ENCODE results near the gene NCKAP5. TPM values are rescaled to one million over a fixed set of nuclear protein-coding genes. Genes with fewer than 3 reads are reported as not detected.

The NCKAP5 gene
- total and polyA plus RNA-seq, 2 experiments from 2014 or later = 0.65 to 0.86 TPM

DNA sequence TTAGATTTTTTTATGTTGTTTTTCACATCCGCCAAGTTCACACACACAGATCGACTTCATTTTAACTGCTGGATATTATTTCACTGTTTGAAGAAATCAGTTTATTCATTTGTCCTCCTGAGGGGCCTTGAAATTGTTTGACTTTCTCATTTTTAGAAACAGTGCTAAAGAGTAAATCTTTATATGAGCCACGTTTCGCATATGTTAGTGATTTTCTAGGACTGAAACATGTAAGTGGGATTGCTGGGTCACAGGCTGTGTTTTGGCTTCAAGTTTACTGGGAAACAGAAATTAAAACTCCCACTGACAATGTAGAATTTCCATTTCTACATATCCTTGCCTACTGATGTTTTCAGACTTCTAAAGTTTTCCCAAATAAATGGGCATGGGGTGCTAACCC is 363.8 kb downstream of the NCKAP5 start:
- no peaks in the 10 kb centered on the region for H4K20me1 ChIP-seq (ENCODE audit: insufficient read depth)
- H3K27ac ChIP-seq = no peak overlapping the region
- H3K9me2 ChIP-seq (ENCODE audit: insufficient read depth) = no peaks in the 10 kb centered on the region
- H3K4me3 ChIP-seq = no peak overlapping the region
- peaks cover 14% of the 10 kb centered on the region for H3F3A ChIP-seq (ENCODE audit: insufficient read depth)
- in situ Hi-C loops (cut with MboI) = no loop called here
- TF ChIP-seq EZH2 (IDR thresholded peaks at IDR 0.05; ENCODE audit: insufficient read depth, poor library complexity, severe bottlenecking) (no peak), EZH2phosphoT487 (IDR thresholded peaks at IDR 0.05; ENCODE audit: insufficient read depth, low read depth) (no peak)
- H3K79me2 ChIP-seq (ENCODE audit: insufficient read depth) = no peaks in the 10 kb centered on the region
- H3K4me1 ChIP-seq (ENCODE audit: insufficient read depth) = peaks cover 16% of the 10 kb centered on the region
- 55 to 62% methylated on average over 4 of the region's 4 CpGs for WGBS, 2 experiments (ENCODE audit: low coverage in 1 of 2, low lambda C conversion rate in 2 of 2, missing lambda C conversion rate in 2 of 2)
- no peak overlapping the region for H3K9ac ChIP-seq
- H3K4me2 ChIP-seq (ENCODE audit: unreplicated experiment) = no peak overlapping the region
- no peak for DNase-seq
- no peaks in the 10 kb centered on the region for H3K9me3 ChIP-seq (ENCODE audit: low read depth)
- no peaks in the 10 kb centered on the region for H3K36me3 ChIP-seq (ENCODE audit: low read depth)
- H3K27me3 ChIP-seq (replicated peaks; ENCODE audit: insufficient read depth) = no peaks in the 10 kb centered on the region
- no peak overlapping the region for H2AFZ ChIP-seq

- Histone ChIP-seq H2AFZ (peak overlapping the region; percentile 43; the same call in 1 of the 2 replicates), H4K20me1 (ENCODE audit: insufficient read depth) (no peaks in the 10 kb centered on the region)
- in situ Hi-C loops (cut with MboI) = no loop called here
Observed at GRCh38 chr2:133200684-133201421, 367.4 kb downstream of the NCKAP5 start.

DNA sequence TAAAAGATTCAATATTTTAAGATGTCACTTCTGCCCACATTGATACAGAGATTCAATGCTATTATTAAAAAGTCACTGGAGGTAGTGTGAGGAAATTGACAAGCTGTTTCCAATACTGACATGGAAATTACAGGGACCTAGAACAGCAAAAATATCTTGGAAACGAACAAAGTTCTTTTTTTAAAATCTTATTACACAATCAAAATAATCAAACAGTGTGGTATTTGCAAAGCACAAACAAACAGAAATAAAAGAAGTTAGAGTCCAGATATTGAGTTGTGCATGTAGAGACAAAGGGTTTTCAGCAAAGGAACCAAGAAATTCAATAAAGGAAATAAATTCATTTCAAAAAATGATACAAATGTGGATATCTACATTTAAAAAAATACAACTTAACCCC is 369.6 kb downstream of the NCKAP5 start:
- Histone ChIP-seq H3K27me3 (replicated peaks; ENCODE audit: insufficient read depth) (no peaks in the 10 kb centered on the region), H3K4me2 (ENCODE audit: unreplicated experiment) (no peak overlapping the region), H3K36me3 (ENCODE audit: low read depth) (no peaks in the 10 kb centered on the region), H3K27ac (no peak overlapping the region), H2AFZ (no peak overlapping the region), H3K9ac (no peak overlapping the region), H3K4me3 (no peak overlapping the region), H3K4me1 (ENCODE audit: insufficient read depth) (peaks cover 16% of the 10 kb centered on the region), H3F3A (ENCODE audit: insufficient read depth) (peaks cover 14% of the 10 kb centered on the region), H3K9me2 (ENCODE audit: insufficient read depth) (no peaks in the 10 kb centered on the region), H3K9me3 (ENCODE audit: low read depth) (no peaks in the 10 kb centered on the region), H3K79me2 (ENCODE audit: insufficient read depth) (no peaks in the 10 kb centered on the region), H4K20me1 (ENCODE audit: insufficient read depth) (no peaks in the 10 kb centered on the region)
- DNase-seq = no peak
- 50 to 71% methylated on average over 1 of the region's 1 CpG for WGBS, 2 experiments (ENCODE audit: low coverage in 1 of 2, low lambda C conversion rate in 2 of 2, missing lambda C conversion rate in 2 of 2)
- in situ Hi-C loops (cut with MboI) = no loop called here
- no peak for TF ChIP-seq EZH2 (IDR thresholded peaks at IDR 0.05; ENCODE audit: insufficient read depth, poor library complexity, severe bottlenecking)

More at GRCh38 chr2:133200684-133201421, 367.4 kb downstream of the NCKAP5 start:
- Histone ChIP-seq H3K9me2 (ENCODE audit: insufficient read depth) (no peaks in the 10 kb centered on the region), H3K36me3 (ENCODE audit: low read depth) (no peaks in the 10 kb centered on the region), H3K4me3 (peak overlapping the region; percentile 35; the same call in 1 of the 2 replicates), H3K9me3 (ENCODE audit: low read depth) (no peaks in the 10 kb centered on the region), H3K27ac (peak overlapping the region; percentile 71), H3K4me1 (ENCODE audit: insufficient read depth) (peaks cover 16% of the 10 kb centered on the region), H3F3A (ENCODE audit: insufficient read depth) (peaks cover 14% of the 10 kb centered on the region), H3K79me2 (ENCODE audit: insufficient read depth) (no peaks in the 10 kb centered on the region), H3K27me3 (replicated peaks; ENCODE audit: insufficient read depth) (no peaks in the 10 kb centered on the region), H3K9ac (peak overlapping the region; percentile 50), H3K4me2 (ENCODE audit: unreplicated experiment) (peak overlapping the region; percentile 64)
- DNase-seq = peak; percentile 95
- WGBS, 2 experiments (ENCODE audit: low coverage in 1 of 2, low lambda C conversion rate in 2 of 2, missing lambda C conversion rate in 2 of 2) = 39 to 41% methylated on average over 8 of the region's 8 CpGs
- TF ChIP-seq EZH2phosphoT487 (IDR thresholded peaks at IDR 0.05; ENCODE audit: insufficient read depth, low read depth) = no peak
- no peak for TF ChIP-seq EZH2 (IDR thresholded peaks at IDR 0.05; ENCODE audit: insufficient read depth, poor library complexity, severe bottlenecking)

DNA sequence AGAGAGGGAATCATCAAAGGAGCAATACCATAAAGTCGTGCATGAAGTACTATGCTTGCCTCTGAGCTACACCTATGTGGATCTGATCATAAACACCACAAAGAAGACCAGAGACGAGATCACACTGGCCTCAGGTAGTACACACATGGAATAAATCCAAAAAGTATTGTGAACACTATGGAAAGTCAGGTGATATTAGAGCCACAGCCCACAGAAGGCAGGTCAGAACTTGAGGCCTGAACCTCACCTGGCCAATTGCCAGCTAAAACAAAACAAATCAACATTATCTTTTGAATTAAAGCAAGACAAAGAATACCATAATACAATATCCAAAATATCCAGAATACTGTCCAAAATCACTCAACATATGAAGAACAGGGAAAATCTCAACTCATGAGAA is 371.1 kb downstream of the NCKAP5 start:
- Histone ChIP-seq H3K4me3 (no peak overlapping the region), H3F3A (ENCODE audit: insufficient read depth) (peaks cover 14% of the 10 kb centered on the region), H3K9ac (no peak overlapping the region), H3K9me2 (ENCODE audit: insufficient read depth) (no peaks in the 10 kb centered on the region), H3K4me2 (ENCODE audit: unreplicated experiment) (no peak overlapping the region), H4K20me1 (ENCODE audit: insufficient read depth) (no peaks in the 10 kb centered on the region), H2AFZ (no peak overlapping the region), H3K79me2 (ENCODE audit: insufficient read depth) (no peaks in the 10 kb centered on the region), H3K27me3 (replicated peaks; ENCODE audit: insufficient read depth) (no peaks in the 10 kb centered on the region), H3K36me3 (ENCODE audit: low read depth) (no peaks in the 10 kb centered on the region), H3K9me3 (ENCODE audit: low read depth) (no peaks in the 10 kb centered on the region), H3K4me1 (ENCODE audit: insufficient read depth) (peaks cover 16% of the 10 kb centered on the region), H3K27ac (no peak overlapping the region)
- 85 to 90% methylated on average over 2 of the region's 2 CpGs for WGBS, 2 experiments (ENCODE audit: low coverage in 1 of 2, low lambda C conversion rate in 2 of 2, missing lambda C conversion rate in 2 of 2)
- TF ChIP-seq EZH2 (IDR thresholded peaks at IDR 0.05; ENCODE audit: insufficient read depth, poor library complexity, severe bottlenecking) = no peak
- no peak for TF ChIP-seq EZH2phosphoT487 (IDR thresholded peaks at IDR 0.05; ENCODE audit: insufficient read depth, low read depth)
- no peak for DNase-seq
- in situ Hi-C loops (cut with MboI) = no loop called here

Data from GM23248 (cell line).